NCI-H146 (cell line): ENCODE measurements around the gene PIK3CG.
"Not testable (repeated sequence)": the region's sequence is repeated elsewhere in the genome, so short reads cannot be mapped to it uniquely, and the experiment has no call there.

Experiments
- DNase-seq: peaks from one replicate; lab custom pipeline; 2025; lab: John Stamatoyannopoulos, UW

The PIK3CG gene

DNA sequence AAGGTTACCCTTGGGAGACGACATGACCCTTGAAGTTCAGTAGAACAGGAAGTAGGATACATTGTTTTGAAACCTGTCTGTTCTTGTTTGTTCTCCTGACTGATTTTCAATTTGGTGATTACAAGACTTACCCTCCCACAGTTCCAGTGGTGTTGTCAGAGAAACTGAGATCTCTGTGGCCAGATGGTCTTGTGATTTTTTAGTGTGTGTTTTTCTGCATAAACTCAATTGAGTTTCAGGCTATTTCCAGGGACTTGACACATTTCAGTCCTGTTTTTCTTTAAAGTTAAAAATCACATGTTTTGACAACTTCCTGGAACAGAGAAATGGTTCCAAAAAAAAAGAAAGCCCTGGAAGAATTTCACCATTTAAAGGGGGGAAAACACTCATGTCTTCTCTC lies 22.3 kb downstream of the PIK3CG start:
- no peak for DNase-seq

DNA sequence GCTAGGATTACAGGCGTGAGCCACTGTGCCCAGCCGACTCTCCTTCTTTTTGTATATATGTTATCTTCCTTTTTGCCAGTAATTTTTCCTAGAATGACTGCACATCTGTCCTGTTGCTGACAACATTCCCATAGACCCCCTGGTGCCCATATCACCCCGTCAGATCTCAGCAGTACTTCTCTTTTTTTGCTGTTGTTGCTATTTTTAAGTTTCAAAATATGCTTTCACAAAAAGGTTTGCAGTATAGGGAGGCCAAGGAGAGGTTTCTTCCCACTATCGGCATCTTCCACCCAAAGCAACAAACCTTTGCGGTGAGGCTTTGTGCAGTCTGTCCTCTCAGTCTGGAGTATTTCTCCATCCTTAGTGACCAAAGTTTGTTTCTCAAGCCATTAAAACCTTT lies 23.1 kb downstream of the PIK3CG start:
- no peak for DNase-seq

DNA sequence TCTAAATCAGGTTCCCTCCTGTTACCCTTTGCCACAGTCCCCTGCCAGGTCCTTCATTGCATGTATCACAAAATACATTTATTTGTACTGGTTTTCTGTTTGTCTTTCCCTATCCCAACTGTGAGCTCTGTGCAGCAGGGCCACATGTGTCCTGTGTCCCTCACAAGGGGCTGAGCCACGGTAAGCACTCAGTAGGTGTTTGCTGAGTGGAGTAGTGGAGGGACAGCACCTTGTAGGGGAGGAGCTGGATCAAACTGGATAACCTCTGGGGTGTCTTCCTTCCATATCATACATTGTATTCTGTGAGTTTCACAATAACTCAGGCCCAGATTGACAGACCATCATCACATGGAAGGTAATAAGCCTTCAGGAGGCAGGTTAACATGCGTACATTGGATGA lies 25.9 kb downstream of the PIK3CG start:
- DNase-seq: no peak

DNA sequence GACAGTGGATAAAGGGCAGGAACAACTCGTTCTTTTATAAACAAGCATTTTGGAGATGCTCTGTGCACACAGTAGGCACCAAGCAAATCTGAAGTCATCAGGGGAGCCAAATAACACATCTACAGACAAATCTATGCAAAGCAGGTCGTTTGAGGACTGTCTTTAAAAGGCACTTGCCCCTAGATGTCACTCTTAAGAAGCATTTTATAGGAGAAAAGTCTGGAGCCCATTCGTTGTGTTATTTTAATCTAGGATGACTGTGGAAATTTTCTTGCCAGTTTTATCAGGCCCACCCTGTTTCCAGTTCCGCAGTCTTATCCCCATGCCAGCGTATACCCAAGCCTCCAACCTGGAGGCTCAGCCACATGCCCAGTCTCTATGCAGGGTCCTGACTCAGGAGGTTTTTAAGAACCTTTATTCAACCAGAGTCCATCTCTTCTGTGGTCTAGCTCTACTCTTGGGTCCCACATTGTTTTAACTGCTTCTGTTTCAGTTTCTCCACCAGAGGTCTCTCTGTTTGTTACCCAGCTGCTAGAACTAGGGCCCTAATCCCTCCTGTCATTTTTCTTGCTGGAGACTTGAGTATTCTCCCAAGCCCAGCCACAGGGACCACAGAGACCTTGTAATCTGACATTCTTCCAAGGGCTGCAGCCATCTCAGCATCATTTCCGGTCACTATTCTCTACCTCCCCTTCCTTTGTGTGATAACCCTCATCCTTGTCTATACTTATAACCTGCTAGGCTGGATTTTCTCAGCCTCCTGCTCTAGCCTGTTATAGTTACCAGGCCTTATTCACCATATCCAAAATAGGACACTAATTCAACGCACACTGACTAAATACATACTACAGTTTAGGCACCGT lies 26.7 kb downstream of the PIK3CG start:
- no peak for DNase-seq

DNA sequence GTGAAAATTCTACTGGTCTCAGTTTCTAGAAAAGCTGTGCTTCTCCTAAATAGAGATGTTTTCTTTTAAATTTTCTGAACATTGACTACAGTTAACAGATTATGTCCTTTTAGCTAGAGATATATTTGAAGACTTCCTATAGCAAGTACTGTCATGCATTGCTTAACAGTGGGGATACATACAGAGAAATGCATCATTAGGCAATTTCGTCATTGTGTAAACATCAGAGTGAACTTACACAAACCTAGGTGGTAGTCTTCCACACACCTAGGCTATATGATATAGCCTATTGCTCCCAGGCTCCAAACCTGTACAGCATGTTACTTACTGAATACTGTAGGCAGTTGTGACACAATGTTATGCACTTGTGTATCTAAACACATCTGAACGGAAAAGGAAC lies 28.5 kb downstream of the PIK3CG start:
- DNase-seq: no peak

DNA sequence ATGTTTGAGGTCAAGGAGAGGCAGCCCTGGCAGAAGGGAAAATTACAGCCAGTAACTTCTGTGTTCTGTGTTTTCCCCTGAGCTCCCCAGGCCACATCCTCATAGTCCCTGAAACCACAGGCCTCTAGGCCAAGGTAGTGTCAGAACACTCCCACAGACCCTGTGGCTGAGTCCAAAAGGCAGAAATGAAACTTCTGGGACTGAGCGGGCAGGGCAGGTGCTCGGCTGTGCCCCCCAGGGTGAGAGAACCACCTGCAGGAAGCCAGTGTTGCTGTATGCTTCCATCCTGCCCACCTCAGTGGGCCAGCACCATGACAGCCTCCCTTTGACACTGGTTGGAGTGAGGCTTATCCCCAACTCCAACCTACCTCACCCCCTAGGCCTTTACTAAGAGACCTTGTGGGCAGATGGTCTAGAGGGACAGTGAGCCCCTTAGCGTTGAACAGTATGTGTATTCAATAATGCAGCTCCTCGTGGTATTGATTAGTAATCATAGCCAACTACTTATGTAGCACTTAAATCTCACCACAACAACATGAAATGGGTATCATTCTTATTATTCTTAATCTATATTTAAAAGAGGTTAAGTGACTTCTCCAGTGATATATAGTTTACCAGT lies 30.3 kb downstream of the PIK3CG start:
- no peak for DNase-seq

DNA sequence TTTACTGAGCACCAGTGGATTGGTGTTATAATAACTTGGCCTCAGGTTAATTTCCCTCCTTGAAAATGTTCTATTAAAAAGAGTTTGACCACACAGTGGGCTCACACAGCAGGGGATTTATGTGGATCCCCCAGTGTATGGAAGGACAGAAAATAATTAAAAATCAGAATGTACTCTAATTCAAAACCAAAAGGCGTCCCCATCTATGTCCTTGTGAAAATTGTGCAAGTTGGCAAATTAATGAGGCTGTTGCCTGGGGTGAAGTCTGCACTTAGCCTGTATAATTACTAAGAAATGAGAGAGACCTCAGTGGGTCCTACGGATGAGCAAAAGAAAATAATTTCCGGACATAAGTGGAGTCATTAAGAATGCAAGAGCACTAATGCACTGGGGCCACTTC lies 31.1 kb downstream of the PIK3CG start:
- no peak for DNase-seq

DNA sequence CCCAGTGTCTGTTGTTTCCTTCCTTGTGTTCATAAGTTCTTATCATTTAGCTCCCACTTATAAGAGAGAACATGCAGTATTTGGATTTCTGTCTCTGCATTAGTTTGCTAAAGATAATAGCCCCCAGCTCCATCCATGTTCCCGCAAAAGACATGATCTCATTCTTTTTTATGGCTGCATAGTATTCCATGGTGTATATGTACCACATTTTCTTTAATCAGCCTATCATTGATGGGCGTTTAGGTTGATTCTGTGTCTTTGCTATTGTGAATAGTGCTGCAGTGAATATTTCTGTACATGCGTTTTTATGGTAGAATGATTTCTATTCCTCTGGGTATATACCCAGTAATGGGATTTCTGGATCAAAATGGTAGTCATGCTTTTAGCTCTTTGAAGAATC lies 32.5 kb downstream of the PIK3CG start:
- not testable (repeated sequence) for DNase-seq

DNA sequence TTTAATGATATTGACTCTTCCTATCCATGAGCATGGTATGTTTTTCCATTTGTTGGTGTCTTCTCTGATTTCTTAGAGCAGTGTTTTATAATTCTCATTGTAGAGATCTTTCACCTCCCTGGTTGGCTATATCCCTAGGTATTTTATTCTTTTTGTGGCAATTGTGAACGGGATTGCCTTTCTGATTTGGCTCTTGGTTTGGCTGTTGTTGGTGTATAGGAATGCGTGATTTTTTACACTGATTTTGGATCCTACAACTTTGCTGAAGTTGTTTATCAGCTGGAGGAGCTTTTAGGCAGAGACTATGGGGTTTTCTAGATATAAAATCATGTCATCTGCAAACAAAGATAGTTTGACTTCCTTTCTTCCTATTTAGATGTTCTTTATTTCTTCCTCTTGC lies 33.9 kb downstream of the PIK3CG start:
- not testable (repeated sequence) for DNase-seq

DNA sequence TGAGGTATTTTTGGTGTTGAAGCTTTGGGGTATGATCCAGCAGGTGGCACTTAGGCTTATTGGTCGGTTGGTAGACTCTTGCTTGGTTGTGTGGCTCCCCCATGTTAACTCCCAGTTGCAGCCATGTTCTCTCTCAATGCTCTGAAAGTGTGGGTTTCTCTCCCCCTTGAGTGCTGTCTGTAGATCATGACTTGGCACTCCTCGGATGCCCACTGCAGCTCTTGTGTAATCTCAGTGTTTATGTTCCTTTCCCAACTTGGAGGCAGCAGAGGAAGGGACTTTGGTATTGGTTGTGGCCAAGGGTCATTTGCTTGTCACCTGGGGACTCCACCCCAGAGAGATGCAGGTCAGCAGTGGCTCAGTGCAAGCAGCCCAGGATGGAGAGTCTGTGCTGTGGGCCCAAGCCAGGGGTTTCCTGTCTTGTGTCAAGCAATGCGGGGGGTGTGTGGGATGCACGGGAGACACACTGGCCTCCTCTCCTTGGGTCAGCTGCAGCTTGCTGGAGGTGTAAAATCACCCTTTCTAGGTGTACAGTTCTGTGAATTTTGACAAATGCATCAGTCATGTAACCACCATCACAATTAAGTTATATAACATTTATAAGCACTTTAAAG lies 36.9 kb downstream of the PIK3CG start:
- no peak for DNase-seq

DNA sequence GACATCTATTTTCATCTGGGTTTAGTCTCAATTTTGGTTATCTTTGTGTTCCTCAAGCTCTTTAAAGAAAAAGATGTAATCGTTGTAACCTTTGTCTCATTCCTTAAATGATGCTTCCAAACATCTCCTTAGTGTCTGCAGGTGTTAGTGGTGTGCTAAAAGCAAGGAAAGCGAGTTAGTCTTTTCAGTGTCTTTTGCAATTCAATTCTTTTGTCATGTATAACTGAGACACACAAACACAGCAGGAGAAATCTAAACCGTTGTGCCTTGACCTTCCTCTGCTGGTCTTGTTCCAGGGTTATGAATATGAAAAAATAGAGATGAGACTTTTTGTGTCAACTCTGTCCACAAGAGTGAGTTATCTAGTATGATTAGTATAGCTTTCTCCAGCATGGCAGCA lies 40.7 kb downstream of the PIK3CG start:
- DNase-seq: no peak

DNA sequence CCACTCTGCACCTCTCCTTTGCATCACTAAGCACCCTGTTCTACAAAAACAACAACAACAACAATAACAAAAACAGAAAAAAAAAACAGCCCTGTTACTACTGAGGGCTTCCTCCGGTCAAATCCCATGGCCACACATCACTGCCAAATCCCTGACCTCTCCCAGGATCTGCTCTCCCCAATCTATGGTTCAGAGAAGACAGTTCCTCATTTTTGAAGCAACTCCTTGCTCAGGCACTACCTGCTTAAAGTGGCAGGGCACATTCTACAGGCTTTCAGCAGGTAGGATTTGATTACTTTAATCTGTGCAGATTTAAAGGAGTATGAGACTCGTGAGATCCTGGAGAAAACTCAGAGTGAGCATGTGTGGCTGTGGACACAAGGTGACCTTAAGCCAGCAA lies 46.9 kb downstream of the PIK3CG start:
- no peak for DNase-seq

DNA sequence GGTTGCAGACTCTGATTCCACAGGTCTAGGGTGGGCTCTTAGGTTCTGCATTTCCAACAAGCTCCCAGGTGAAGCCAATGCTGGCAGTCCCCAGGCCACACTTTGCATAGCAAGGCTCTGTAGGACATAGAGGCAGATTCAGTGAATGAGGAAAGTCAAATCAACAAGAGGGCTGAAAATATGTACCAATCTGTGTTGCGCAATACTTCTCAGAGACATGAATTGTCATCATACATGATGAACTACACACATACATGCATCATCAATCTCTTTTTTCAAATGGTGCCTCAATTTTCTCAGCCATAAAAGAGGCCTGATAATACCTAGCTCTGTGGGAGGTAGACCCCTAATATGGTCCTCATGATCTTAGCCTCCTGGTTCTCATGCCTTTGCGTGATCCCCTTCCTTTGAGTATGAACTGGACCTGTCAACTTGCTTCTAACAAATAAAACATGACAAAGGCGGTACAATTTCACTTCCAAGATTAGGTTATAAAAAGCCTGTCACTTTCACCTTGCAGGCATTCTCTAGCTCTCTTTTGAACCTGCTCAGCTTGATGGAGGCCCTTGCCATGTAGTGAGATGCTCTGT lies 49.0 kb downstream of the PIK3CG start:
- DNase-seq: no peak

DNA sequence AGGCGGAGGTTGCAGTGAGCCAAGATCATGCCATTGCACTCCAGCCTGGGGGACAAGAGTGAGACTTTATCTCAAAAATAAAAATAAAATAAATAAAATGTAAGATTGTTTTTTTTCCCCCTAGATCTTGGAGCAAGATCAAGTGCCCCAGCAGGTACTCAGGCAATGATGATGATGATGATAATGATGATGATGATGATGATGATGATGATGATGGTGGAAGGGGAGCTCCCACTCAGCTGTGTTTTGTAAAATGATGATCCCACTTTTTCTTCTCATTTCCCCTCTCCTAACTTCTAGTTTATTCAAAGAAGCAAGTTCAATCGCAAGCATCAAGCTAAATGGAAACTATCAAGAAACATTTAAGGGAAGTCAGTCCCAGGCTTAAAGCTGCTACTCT lies 50.3 kb downstream of the PIK3CG start:
- DNase-seq: no peak

DNA sequence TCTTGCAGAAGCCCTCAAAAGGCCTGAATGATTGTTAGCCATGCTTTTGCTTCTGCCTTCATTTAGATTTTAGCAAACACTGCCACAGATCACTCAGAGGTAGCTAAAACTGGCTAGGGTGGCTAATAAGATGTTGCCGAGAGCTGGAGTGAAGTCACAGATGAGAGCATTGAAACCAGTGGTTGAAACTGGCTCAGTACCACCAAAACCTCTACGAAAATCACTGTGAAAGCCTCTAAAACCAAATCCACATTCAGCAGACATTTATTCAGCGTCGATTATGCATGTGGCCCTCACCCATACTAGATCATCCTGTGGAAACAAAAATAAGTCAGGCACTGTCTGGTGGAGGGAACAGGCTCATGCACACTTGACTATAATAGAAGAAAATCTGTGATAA lies 50.8 kb downstream of the PIK3CG start:
- DNase-seq: no peak

DNA sequence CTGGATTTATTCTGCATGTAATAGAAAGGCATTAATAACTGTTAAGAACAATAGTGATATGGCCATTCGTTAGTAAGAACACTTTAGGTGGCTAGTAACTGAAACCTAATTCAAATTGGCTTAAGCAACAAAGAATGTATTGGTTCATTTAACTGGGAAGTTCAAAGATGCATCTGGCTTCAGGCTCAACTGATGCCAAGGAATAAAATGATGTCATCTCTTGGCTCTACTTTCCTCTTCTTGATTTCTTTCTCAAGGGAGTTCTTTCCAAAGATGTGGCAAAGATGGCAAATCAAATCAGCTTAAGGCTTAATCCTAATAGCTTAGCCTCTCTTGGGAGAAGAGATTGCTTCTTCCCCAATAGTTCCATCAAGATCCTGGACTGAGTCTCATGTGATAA lies 51.6 kb downstream of the PIK3CG start:
- no peak for DNase-seq

DNA sequence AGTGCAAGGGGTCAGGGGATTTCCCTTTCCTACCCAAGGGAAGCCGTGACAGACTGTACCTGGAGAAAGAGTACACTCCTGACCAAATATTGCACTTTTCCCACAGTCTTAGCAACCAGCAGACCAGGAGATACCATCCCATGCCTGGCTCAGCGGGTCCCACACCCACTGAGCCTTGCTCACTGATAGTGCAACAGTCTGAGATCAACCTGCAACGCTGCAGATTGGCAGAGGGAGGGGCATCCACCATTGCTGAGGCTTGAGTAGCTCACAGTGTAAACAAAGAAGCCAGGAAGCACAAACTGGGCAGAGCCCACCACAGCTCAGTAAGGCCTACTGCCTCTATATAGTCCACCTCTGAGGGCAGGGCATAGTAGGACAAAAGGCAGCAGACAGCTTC lies 53.9 kb downstream of the PIK3CG start:
- DNase-seq: no peak

DNA sequence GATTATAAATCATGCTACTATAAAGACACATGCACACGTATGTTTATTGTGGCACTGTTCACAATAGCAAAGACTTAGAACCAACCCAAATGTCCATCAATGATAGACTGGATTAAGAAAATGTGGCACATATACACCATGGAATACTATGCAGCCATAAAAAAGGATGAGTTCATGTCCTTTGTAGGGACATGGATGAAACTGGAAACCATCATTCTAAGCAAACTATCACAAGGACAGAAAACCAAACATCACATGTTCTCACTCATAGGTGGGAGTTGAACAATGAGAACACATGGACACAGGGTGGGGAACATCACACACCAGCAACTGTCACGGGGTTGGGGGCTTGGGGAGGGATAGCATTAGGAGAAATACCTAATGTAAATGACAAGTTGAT lies 59.4 kb downstream of the PIK3CG start:
- not testable (repeated sequence) for DNase-seq

DNA sequence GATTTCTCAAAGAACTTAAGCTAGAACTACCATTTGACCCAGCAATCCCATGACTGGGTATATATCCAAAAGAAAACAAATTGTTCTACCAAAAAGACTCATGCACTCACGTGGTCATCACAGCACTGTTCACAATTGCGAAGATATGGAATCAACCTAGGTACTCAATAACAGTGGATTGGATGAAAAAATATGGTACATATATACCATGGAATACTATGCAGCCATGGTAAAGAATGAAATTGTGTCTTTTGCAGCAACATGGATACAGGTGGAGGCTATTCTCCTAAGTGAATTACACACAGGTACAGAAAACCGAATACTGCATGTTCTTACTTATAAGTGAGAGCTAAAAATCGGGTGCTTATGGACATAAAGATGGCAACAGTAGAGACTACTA lies 61.8 kb downstream of the PIK3CG start:
- DNase-seq: no peak

DNA sequence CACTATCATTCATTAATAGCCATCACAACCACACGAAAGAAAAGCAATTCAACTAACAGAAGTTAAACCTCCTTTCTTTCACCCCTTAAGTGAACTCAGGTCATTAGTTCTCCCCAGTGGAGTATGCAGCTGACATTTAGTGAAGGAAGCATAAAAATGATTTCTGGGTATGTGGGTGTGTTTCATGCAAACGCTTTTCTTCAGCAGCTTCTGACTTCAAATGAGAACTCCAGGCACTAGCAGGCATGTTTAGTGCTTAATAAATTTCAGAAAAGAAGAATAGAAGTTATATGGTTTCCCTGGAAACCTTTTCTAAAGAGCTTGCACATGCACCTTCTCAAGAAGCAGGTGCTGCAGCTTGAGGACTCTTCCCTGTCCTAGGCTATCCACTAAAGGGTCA lies 62.5 kb downstream of the PIK3CG start:
- DNase-seq: no peak

DNA sequence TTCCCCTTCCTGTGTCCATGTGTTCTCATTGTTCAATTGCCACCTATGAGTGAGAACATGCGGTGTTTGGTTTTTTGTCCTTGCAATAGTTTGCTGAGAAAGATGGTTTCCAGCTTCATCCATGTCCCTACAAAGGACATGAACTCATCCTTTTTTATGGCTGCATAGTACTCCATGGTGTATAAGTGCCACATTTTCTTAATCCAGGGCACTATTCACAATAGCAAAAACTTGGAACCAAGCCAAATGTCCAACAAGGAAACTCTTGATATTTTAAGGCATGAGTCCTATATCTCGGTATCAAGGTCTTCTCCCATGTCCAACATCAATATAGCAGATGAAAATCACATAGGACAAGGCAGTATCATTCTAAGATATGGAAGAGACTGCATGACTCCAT lies 64.5 kb downstream of the PIK3CG start:
- not testable (repeated sequence) for DNase-seq

DNA sequence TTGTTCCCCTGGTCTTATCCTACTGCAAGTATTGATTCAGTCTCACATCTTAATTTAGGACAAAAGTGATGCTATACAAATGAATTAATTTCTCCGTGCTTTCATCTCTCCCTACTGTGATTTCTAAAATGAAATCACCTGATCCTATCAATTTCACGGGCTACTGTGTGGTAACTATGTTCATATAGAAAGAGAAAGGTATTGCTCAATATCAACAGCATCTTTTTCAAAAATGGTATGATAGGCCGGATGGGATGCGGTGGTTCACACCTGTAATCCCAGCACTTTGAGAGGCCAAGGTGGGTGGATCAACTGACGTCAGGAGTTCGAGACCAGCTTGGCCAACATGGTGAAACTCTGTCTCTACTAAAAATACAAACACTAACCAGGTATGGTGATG lies 71.2 kb downstream of the PIK3CG start:
- DNase-seq: no peak

DNA sequence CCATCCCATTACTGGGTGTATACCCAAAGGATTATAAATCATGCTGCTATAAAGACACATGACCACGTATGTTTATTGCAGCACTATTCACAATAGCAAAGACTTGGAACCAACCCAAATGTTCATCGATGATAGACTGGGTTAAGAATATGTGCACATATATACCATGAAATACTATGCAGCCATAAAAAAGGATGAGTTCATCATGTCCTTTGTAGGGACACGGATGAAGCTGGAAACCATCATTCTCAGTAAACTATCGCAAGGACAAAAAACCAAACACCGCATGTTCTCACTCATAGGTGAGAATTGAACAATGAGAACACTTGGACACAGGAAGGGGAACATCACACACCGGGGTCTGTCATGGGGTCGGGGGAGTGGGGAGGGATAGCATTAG lies 73.0 kb downstream of the PIK3CG start:
- DNase-seq: not testable (repeated sequence)
